Dermis lymphatic vessel endothelial cell (primary cell): ENCODE results near the gene PCARE. TPM values are rescaled to one million over a fixed set of nuclear protein-coding genes. Genes with fewer than 3 reads are reported as not detected.

ENCODE experiments used
- total RNA-seq: library from RNA; depleted of rRNA; stranded (reverse); fragments of >200 nt; gene quantifications from 2 replicates; pipeline ENCODE4 v1.2.1, GENCODE V29; 2014

Gene PCARE
- not detected in 2 replicates for total RNA-seq

GRCh38 chr2:29074411-29074810 is at the start of gene PCARE:
Gene PCARE, minus strand, starts transcription at chr2:29074523. Its CDS starts 262 bp downstream, at chr2:29074261.

GRCh38 chr2:29114946-29115609 is 40.8 kb upstream of the PCARE start, which contains the start of gene CLIP4:
Gene CLIP4, plus strand, starts transcription at chr2:29115415. Its CDS starts 5,974 bp downstream, at chr2:29121389.

Other genes starting within 250 kb of the PCARE start
- 9.4 and 10.0 TPM in 2 replicates for gene TRMT61B, start 204.2 kb downstream of the PCARE start, total RNA-seq
- gene WDR43, start 179.9 kb downstream of the PCARE start, total RNA-seq: 35.1 and 54.6 TPM in 2 replicates
- under 0.01 TPM in 1 of 2 replicates, not detected in the other for gene TOGARAM2, start 93.2 kb downstream of the PCARE start, total RNA-seq
- 5.4 and 5.9 TPM in 2 replicates for gene CLIP4, start 40.9 kb upstream of the PCARE start, total RNA-seq